Kidney (tissue), 14 donors: ENCODE measurements around the gene PDE8A. TPM values are rescaled to one million over a fixed set of nuclear protein-coding genes. Genes with fewer than 3 reads are reported as not detected.

Experiments used
- DNase-seq, 5 donors: peaks; one replicate each; pipeline ENCODE4 v3.0.0-alpha.2; 2013 to 2020
- FAIRE-seq: peaks from 2 replicates; lab custom pipeline; 2012; peaks lifted over from hg19 to GRCh38; lab: Jason Lieb, UNC
- H3K27ac ChIP-seq, 2 donors: one replicate each; pipeline ENCODE4 v1.7.0; 2013; ENCODE audit warnings: low read depth in 2 of 2, low read length in 2 of 2, inconsistent platforms in 1 of 2
- H3K27me3 ChIP-seq: one replicate; pipeline ENCODE4 v1.7.1; 2013; ENCODE audit warnings: low read length, inconsistent platforms; ENCODE audit not compliant: control insufficient read depth, insufficient read depth
- H3K36me3 ChIP-seq, 3 donors: one replicate each; pipeline versions ENCODE4 v1.7.0 to v1.7.1; 2013; ENCODE audit warnings: low read length in 3 of 3, control low read depth in 1 of 3, inconsistent platforms in 1 of 3; ENCODE audit not compliant: insufficient read depth in 3 of 3, control insufficient read depth in 2 of 3
- H3K4me1 ChIP-seq, 3 donors: one replicate each; pipeline versions ENCODE4 v1.7.0 to v1.7.1; 2013; ENCODE audit warnings: low read length in 3 of 3, inconsistent platforms in 1 of 3, low read depth in 1 of 3; ENCODE audit not compliant: control insufficient read depth in 2 of 3, insufficient read depth in 2 of 3
- H3K4me3 ChIP-seq, 3 donors: one replicate each; pipeline versions ENCODE4 v1.7.0 to v1.8.1; 2013; ENCODE audit warnings: low read length in 3 of 3, control low read depth in 1 of 3, inconsistent platforms in 1 of 3
- H3K9ac ChIP-seq, 3 donors: one replicate each; pipeline versions ENCODE4 v1.7.0 to v1.7.1; 2013; ENCODE audit warnings: low read length in 3 of 3, control low read depth in 1 of 3, inconsistent platforms in 1 of 3
- H3K9me3 ChIP-seq, 3 donors: one replicate each; pipeline versions ENCODE4 v1.7.0 to v1.7.1; 2013; ENCODE audit warnings: low read length in 3 of 3, control low read depth in 1 of 3, inconsistent platforms in 1 of 3; ENCODE audit not compliant: control insufficient read depth in 2 of 3, insufficient read depth in 1 of 3
- CTCF ChIP-seq: IDR thresholded peaks from 3 replicates; pipeline ENCODE4 v1.5.1; 2012; ENCODE audit warnings: mild to moderate bottlenecking, moderate library complexity, borderline replicate concordance; ENCODE audit not compliant: insufficient read depth; ENCODE audit errors: extremely low read depth
- intact Hi-C: fragments of 100-400 bp; cut with DNase I; formaldehyde crosslinking; loops from one replicate; pipeline ENCODE4 v1.11.1; 2022
- polyA plus RNA-seq: library from polyadenylated mRNA; stranded (reverse); fragments of 350-450 nt; fragmentation: Illumina TruSeq; extraction: RNeasy Lipid Tissue Mini Kit (QIAGEN cat#74804); gene quantifications from one replicate; pipeline ENCODE4 v1.2.3, GENCODE V29; 2014; ENCODE audit warnings: low read depth, low replicate concordance; ENCODE audit not compliant: insufficient read depth
- total RNA-seq: library from RNA; stranded (reverse); fragmentation: NEBNext Ultra II Directional; extraction: Animal tissue kit (Norgen Biotek cat#: 25700); gene quantifications from one replicate; pipeline ENCODE4 v1.2.1, GENCODE V29; 2021
- donor health status: control.
- donor health status: control.
- donor health status: control.
- donor health status: control.
- donor health status: control.
- donor health status: DM: yes; HTN: yes; CAD: no.
- donor health status: Normal renal cell carcinoma (clear cell type).

Gene PDE8A
- total and polyA plus RNA-seq, 2 donors from 2014 or later = 20.3 to 37.5 TPM

- Histone ChIP-seq H3K36me3 (no peaks in the 10 kb centered on the region), H3K9me3 (no peaks in the 10 kb centered on the region), H3K27ac (no peak overlapping the region), H3K4me1 (peaks cover 3 to 19% (median 11%) of the 10 kb centered on the region in 3 donors), H3K27me3 (no peaks in the 10 kb centered on the region), H3K9ac (no peak overlapping the region), H3K4me3 (no peak overlapping the region)
- TF ChIP-seq CTCF = no peak
- FAIRE-seq (no peak), DNase-seq (no peak)
- intact Hi-C loops = no loop called here
Observed at GRCh38 chr15:85014932-85015331, 33.3 kb downstream of the PDE8A start.

- FAIRE-seq = no peak
Observed at GRCh38 chr15:85016275-85016674, 34.6 kb downstream of the PDE8A start.

GRCh38 chr15:85019815-85020590, 38.3 kb downstream of the PDE8A start:
- no peak for TF ChIP-seq CTCF
- Histone ChIP-seq H3K4me1 (peaks cover 0 to 32% (median 9%) of the 10 kb centered on the region in 3 donors), H3K27me3 (no peaks in the 10 kb centered on the region), H3K9me3 (no peaks in the 10 kb centered on the region), H3K36me3 (no peaks in the 10 kb centered on the region), H3K9ac (no peak overlapping the region), H3K27ac (no peak overlapping the region), H3K4me3 (no peak overlapping the region)
- intact Hi-C loops = no loop called here
- DNase-seq = no peak
- no peak for FAIRE-seq

More at GRCh38 chr15:85016275-85016674, 34.6 kb downstream of the PDE8A start:
- TF ChIP-seq CTCF = no peak
- DNase-seq = no peak
- no peaks in the 10 kb centered on the region for H3K36me3 ChIP-seq
- H3K4me3 ChIP-seq = no peak overlapping the region
- no peaks in the 10 kb centered on the region for H3K9me3 ChIP-seq
- H3K27ac ChIP-seq = no peak overlapping the region
- H3K4me1 ChIP-seq = peaks cover 0 to 6% (median 0%) of the 10 kb centered on the region in 3 donors
- intact Hi-C loops = no loop called here
- H3K9ac ChIP-seq = no peak overlapping the region
- no peaks in the 10 kb centered on the region for H3K27me3 ChIP-seq
